HepG2 (cell line): ENCODE measurements around the gene ERFL. TPM values are rescaled to one million over a fixed set of nuclear protein-coding genes. Genes with fewer than 3 reads are reported as not detected.

Experiments used
- DMAP1 ChIP-seq: IDR thresholded peaks from 2 replicates; pipeline ENCODE4 v1.6.1; 2016
- GFI1 ChIP-seq: sonication (generic); formaldehyde crosslinking; IDR thresholded peaks from 2 replicates; pipeline ENCODE4 v1.5.0; 2020; ENCODE audit warnings: missing genetic modification reagents, mild to moderate bottlenecking, borderline replicate concordance
- HDAC1 ChIP-seq: sonication (generic); formaldehyde crosslinking; IDR thresholded peaks from 2 replicates; pipeline ENCODE4 v1.5.1; 2020; ENCODE audit warnings: mild to moderate bottlenecking, missing genetic modification reagents
- HNRNPL ChIP-seq: fragments of 200-400 bp; formaldehyde crosslinking; IDR thresholded peaks from 2 replicates; pipeline ENCODE4 v1.6.1; 2017; ENCODE audit warnings: mild to moderate bottlenecking, low read depth, low read length
- IKZF1 ChIP-seq: fragments of 450-650 bp; IDR thresholded peaks from 2 replicates; pipeline ENCODE4 v1.7.1; 2016
- KLF15 ChIP-seq: sonication (generic); formaldehyde crosslinking; IDR thresholded peaks from 2 replicates; pipeline ENCODE4 v1.8.1; 2023; ENCODE audit warnings: borderline replicate concordance, mild to moderate bottlenecking, inconsistent platforms, missing genetic modification reagents, mixed read lengths
- KLF16 ChIP-seq, 2 experiments: sonication (generic) in 1 of 2; formaldehyde crosslinking in 1 of 2; IDR thresholded peaks; 2 replicates each; pipeline versions ENCODE4 v1.6.1 to v1.8.0; 2016 to 2023; ENCODE audit warnings: missing genetic modification reagents in 2 of 2, missing compliant biosample characterization in 1 of 2
- MXD4 ChIP-seq: IDR thresholded peaks from 2 replicates; pipeline ENCODE4 v1.6.1; 2016; ENCODE audit warnings: mild to moderate bottlenecking, missing biosample characterization, missing genetic modification reagents
- NR1H2 ChIP-seq: sonication (generic); formaldehyde crosslinking; IDR thresholded peaks from 2 replicates; pipeline ENCODE4 v1.8.1; 2022; ENCODE audit warnings: low read depth, missing genetic modification reagents, borderline replicate concordance
- NRL ChIP-seq: sonication (generic); formaldehyde crosslinking; IDR thresholded peaks from 2 replicates; pipeline ENCODE4 v1.5.0; 2020; ENCODE audit warnings: missing genetic modification reagents, mild to moderate bottlenecking, moderate library complexity, borderline replicate concordance
- RBAK ChIP-seq: sonication (generic); formaldehyde crosslinking; IDR thresholded peaks from 2 replicates; pipeline ENCODE4 v1.5.1; 2020; ENCODE audit warnings: mild to moderate bottlenecking, missing genetic modification reagents
- RBM39 ChIP-seq: fragments of 200-400 bp; formaldehyde crosslinking; IDR thresholded peaks from one replicate; pipeline ENCODE4 v1.6.1; 2018; ENCODE audit warnings: antibody characterized with exemption, mild to moderate bottlenecking, low read depth, low read length; ENCODE audit not compliant: poor library complexity, severe bottlenecking
- SNAPC2 ChIP-seq: sonication (generic); formaldehyde crosslinking; IDR thresholded peaks from 2 replicates; pipeline ENCODE4 v1.8.1; 2022; ENCODE audit warnings: mild to moderate bottlenecking, missing genetic modification reagents
- SPEN ChIP-seq: sonication (generic); formaldehyde crosslinking; IDR thresholded peaks from 2 replicates; pipeline ENCODE4 v1.5.1; 2020; ENCODE audit warnings: low read depth, mild to moderate bottlenecking, missing genetic modification reagents
- TAF15 ChIP-seq: fragments of 200-400 bp; formaldehyde crosslinking; IDR thresholded peaks from one replicate; pipeline ENCODE4 v1.6.1; 2018; ENCODE audit warnings: mild to moderate bottlenecking, low read depth, low read length; ENCODE audit not compliant: poor library complexity, severe bottlenecking
- TMF1 ChIP-seq: sonication (generic); formaldehyde crosslinking; IDR thresholded peaks from 2 replicates; pipeline ENCODE4 v1.8.1; 2022; ENCODE audit warnings: low read depth, missing genetic modification reagents
- TRIM24 ChIP-seq: sonication (generic); formaldehyde crosslinking; IDR thresholded peaks from 2 replicates; pipeline ENCODE4 v1.8.0; 2022; ENCODE audit warnings: mild to moderate bottlenecking, missing genetic modification reagents
- WIZ ChIP-seq: sonication (generic); formaldehyde crosslinking; IDR thresholded peaks from 2 replicates; pipeline ENCODE4 v1.5.1; 2020; ENCODE audit warnings: mild to moderate bottlenecking, missing genetic modification reagents
- ZFP41 ChIP-seq: sonication (generic); formaldehyde crosslinking; IDR thresholded peaks from 2 replicates; pipeline ENCODE4 v1.4.0; 2020; ENCODE audit warnings: mild to moderate bottlenecking, missing genetic modification reagents, borderline replicate concordance
- ZNF121 ChIP-seq: sonication (generic); formaldehyde crosslinking; IDR thresholded peaks from 2 replicates; pipeline ENCODE4 v1.5.0; 2020; ENCODE audit warnings: mild to moderate bottlenecking, missing genetic modification reagents
- ZNF558 ChIP-seq: sonication (generic); formaldehyde crosslinking; IDR thresholded peaks from 2 replicates; pipeline ENCODE4 v1.9.0; 2022; ENCODE audit warnings: mild to moderate bottlenecking, missing genetic modification reagents, borderline replicate concordance
- ZNF660 ChIP-seq: sonication (generic); formaldehyde crosslinking; IDR thresholded peaks from 2 replicates; pipeline ENCODE4 v1.5.1; 2020; ENCODE audit warnings: mild to moderate bottlenecking, low read depth, missing genetic modification reagents, borderline replicate concordance
- ZNF720 ChIP-seq: sonication (generic); formaldehyde crosslinking; IDR thresholded peaks from 2 replicates; pipeline ENCODE4 v1.4.0; 2020; ENCODE audit warnings: missing genetic modification reagents
- ZNF773 ChIP-seq: sonication (generic); formaldehyde crosslinking; IDR thresholded peaks from 2 replicates; pipeline ENCODE4 v1.4.0; 2020; ENCODE audit warnings: missing genetic modification reagents, borderline replicate concordance
- ZNF780A ChIP-seq: sonication (generic); formaldehyde crosslinking; IDR thresholded peaks from 2 replicates; pipeline ENCODE4 v1.8.0; 2022; ENCODE audit warnings: mild to moderate bottlenecking, missing genetic modification reagents, moderate library complexity
- ZNF816 ChIP-seq: sonication (generic); formaldehyde crosslinking; IDR thresholded peaks from 2 replicates; pipeline ENCODE4 v1.8.0; 2022; ENCODE audit warnings: missing genetic modification reagents, mild to moderate bottlenecking, borderline replicate concordance
- polyA plus RNA-seq, 8 experiments: library from polyadenylated mRNA; depleted of rRNA in 3 of 8; stranded (reverse) in 7 of 8; unstranded in 1 of 8; fragments of >200 nt; fragmentation: Illumina TruSeq in 4 of 8; extraction: Trizol in 4 of 8; gene quantifications; 2 replicates each; pipeline versions ENCODE4 v1.2.1 to v1.2.3, GENCODE V29; 2011 to 2016; ENCODE audit warnings: low read depth in 4 of 8, missing spikeins in 1 of 8, mixed read lengths in 1 of 8; ENCODE audit not compliant: insufficient read depth in 1 of 8
- total RNA-seq, 5 experiments: library from RNA; depleted of rRNA; stranded (reverse); fragments of >200 nt; fragmentation: Illumina TruSeq; extraction: Trizol; gene quantifications; 2 replicates each; pipeline ENCODE4 v1.2.3, GENCODE V29; 2016; ENCODE audit warnings: low read depth in 1 of 5
- TF ChIP-seq, protein P1 (sequence below): sonication (generic); formaldehyde crosslinking; IDR thresholded peaks from 2 replicates; pipeline ENCODE4 v1.8.1; 2023; ENCODE audit warnings: mild to moderate bottlenecking, missing genetic modification reagents
- TF ChIP-seq, protein P2 (sequence below): sonication (generic); formaldehyde crosslinking; IDR thresholded peaks from 2 replicates; pipeline ENCODE4 v1.5.0; 2020; ENCODE audit warnings: mild to moderate bottlenecking, low read depth, missing genetic modification reagents, borderline replicate concordance
- TF ChIP-seq, protein P3 (sequence below): sonication (generic); formaldehyde crosslinking; IDR thresholded peaks from 2 replicates; pipeline ENCODE4 v1.8.1; 2023; ENCODE audit warnings: mild to moderate bottlenecking, moderate library complexity, missing genetic modification reagents

Gene ERFL
- total and polyA plus RNA-seq, 2 of the 13 experiments (the other 11 are each of a cell fraction or from before 2014, with no cell fraction given) = not detected

DNA sequence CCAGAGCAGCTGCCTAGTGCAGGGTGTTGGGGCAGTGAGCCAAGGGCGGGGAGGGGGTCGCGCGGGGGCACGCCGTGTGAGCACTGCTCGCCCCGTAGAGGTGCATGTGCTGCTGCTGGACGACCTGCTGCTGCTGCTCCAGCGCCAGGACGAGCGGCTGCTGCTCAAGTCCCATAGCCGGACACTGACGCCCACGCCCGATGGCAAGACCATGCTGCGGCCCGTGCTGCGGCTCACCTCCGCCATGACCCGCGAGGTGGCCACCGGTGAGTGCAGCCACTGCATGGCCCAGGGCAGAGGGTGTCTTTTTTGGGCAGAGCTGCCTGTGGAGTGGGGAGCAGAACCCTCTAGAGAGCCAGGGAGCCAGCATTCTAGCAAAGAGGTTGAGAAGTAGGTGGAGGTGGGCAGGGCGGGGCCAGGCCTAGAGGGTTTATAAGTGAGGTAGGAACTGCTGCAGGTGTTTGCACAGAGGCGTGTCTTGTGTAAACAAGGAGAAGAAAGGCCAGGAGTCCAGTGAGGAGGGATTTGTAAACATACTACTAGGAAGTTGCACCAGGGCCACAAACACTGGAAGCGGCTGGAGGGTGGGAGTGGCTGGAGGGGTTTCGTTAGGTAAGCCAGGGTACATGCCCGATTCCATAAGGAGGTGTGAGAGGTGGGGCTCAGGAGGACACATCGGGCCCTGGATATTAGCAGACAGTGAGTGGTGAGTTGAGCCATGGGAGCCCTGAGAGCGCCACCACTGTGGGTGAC, 24.0 kb downstream of the ERFL start (continued):
- TF ChIP-seq, protein P1, sequence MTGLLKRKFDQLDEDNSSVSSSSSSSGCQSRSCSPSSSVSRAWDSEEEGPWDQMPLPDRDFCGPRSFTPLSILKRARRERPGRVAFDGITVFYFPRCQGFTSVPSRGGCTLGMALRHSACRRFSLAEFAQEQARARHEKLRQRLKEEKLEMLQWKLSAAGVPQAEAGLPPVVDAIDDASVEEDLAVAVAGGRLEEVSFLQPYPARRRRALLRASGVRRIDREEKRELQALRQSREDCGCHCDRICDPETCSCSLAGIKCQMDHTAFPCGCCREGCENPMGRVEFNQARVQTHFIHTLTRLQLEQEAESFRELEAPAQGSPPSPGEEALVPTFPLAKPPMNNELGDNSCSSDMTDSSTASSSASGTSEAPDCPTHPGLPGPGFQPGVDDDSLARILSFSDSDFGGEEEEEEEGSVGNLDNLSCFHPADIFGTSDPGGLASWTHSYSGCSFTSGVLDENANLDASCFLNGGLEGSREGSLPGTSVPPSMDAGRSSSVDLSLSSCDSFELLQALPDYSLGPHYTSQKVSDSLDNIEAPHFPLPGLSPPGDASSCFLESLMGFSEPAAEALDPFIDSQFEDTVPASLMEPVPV = no peak
- TF ChIP-seq NR1H2 (no peak), ZNF720 (CRISPR knock-in tag) (no peak), MXD4 (0 out of 2 replicates have a peak, but pooled peaks have one; percentile 26), HDAC1 (peak; percentile 60; the same call in 1 of the 2 replicates), SNAPC2 (CRISPR knock-in tag) (no peak), ZFP41 (CRISPR knock-in tag) (no peak), IKZF1 (no peak), ZNF660 (CRISPR knock-in tag) (no peak), WIZ (no peak), HNRNPL (no peak), TAF15 (no peak), ZNF121 (CRISPR knock-in tag) (no peak), KLF16 (CRISPR knock-in tag; IDR thresholded peaks at IDR 0.05) (peak in 1 of 2 experiments; percentile 78; a peak in 2 of 4 replicates), RBAK (no peak), ZNF780A (no peak), SPEN (CRISPR knock-in tag) (0 out of 2 replicates have a peak, but pooled peaks have one; percentile 45), ZNF773 (CRISPR knock-in tag) (no peak), TRIM24 (CRISPR knock-in tag) (no peak), RBM39 (peak; percentile 76), DMAP1 (CRISPR knock-in tag) (no peak), NRL (CRISPR knock-in tag) (no peak), ZNF558 (no peak), ZNF816 (CRISPR knock-in tag) (no peak), GFI1 (peak; percentile 74; the same call in 1 of the 2 replicates), TMF1 (CRISPR knock-in tag) (no peak), KLF15 (CRISPR knock-in tag) (no peak)
- TF ChIP-seq, protein P2, sequence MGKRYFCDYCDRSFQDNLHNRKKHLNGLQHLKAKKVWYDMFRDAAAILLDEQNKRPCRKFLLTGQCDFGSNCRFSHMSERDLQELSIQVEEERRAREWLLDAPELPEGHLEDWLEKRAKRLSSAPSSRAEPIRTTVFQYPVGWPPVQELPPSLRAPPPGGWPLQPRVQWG = no peak
- TF ChIP-seq, protein P3, sequence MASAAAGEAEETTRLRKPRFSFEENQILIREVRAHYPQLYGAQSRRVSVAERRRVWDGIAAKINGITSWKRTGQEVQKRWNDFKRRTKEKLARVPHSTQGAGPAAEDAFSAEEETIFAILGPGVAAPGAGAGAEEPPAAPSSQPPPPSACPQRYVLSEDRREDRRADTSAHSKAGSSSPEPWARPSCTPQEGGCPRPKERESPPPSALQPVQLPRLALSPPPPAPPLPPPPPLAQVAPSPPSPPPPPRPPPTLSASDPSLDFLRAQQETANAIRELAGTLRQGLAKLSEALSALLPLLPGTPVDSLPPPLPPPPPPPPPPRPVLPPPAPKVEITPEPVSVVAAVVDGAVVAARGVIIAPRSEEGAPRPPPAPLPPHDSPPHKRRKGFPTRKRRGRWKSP (CRISPR knock-in tag) = no peak
